ENCODE data around the gene CALHM4.
A peak's percentile ranks its signal among the peaks of the same experiment; 100 is the strongest.

DNA sequence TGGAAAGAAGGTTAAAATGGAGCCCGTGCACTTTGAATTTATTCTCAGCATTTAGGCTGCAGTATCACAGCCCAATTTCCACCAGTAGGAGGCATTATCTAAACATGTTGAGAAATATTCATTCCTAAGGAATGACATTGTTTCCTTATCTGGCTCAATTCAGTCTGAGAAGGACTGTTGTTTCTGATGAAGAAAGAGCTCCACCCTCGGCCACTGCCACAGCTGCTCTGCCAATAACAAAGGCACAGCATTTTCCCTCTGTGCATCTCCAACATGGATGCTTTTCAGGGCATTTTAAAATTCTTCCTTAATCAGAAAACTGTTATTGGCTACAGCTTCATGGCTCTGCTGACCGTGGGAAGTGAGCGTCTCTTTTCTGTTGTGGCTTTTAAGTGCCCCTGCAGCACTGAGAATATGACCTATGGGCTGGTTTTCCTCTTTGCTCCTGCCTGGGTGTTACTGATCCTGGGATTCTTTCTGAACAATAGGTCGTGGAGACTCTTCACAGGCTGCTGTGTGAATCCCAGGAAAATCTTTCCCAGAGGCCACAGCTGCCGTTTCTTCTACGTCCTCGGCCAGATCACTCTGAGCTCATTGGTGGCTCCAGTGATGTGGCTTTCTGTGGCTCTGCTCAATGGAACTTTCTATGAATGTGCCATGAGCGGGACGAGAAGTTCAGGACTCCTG is 42.0 kb upstream of the CALHM4 start, which contains the start of gene CALHM5:
- TF ChIP-seq, protein P1, sequence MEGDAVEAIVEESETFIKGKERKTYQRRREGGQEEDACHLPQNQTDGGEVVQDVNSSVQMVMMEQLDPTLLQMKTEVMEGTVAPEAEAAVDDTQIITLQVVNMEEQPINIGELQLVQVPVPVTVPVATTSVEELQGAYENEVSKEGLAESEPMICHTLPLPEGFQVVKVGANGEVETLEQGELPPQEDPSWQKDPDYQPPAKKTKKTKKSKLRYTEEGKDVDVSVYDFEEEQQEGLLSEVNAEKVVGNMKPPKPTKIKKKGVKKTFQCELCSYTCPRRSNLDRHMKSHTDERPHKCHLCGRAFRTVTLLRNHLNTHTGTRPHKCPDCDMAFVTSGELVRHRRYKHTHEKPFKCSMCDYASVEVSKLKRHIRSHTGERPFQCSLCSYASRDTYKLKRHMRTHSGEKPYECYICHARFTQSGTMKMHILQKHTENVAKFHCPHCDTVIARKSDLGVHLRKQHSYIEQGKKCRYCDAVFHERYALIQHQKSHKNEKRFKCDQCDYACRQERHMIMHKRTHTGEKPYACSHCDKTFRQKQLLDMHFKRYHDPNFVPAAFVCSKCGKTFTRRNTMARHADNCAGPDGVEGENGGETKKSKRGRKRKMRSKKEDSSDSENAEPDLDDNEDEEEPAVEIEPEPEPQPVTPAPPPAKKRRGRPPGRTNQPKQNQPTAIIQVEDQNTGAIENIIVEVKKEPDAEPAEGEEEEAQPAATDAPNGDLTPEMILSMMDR (IDR thresholded peaks at IDR 0.05; ENCODE audit: poor library complexity): peak; percentile 59
- no peak for TF ChIP-seq EZH2 (IDR thresholded peaks at IDR 0.05; ENCODE audit: borderline replicate concordance)
